ENCODE measurements around the gene EIF4EBP3. TPM values are rescaled to one million over a fixed set of nuclear protein-coding genes. Genes with fewer than 3 reads are reported as not detected.

EIF4EBP3 gene
- total RNA-seq, 4 donors from 2014 or later = 19.2 to 46.1 (median 30.3) TPM

DNA sequence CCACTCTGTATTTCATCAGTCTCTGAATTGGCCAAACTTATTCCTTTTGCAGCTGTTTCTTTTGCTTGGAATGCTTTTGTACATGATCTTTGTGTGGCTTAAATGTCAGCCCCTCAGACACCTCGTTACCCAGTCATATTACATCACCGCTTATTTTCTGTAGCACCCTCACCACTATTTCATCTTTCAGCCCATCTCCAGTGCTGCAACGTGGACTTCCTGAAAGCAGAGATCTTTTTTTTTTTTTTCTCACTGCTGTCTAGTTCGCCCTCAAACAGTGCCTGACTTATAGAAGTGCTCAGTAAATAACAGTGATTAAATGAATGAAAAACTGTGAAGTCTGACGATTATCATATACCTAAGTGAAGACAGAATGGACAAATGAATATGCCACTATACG lies 9.0 kb downstream of the EIF4EBP3 start:
- no peak for DNase-seq (ENCODE audit: low spot score in 2 of 2)
- peaks cover 27% of the 10 kb centered on the region for H3K36me3 ChIP-seq
- H3K27ac ChIP-seq = no peak overlapping the region

DNA sequence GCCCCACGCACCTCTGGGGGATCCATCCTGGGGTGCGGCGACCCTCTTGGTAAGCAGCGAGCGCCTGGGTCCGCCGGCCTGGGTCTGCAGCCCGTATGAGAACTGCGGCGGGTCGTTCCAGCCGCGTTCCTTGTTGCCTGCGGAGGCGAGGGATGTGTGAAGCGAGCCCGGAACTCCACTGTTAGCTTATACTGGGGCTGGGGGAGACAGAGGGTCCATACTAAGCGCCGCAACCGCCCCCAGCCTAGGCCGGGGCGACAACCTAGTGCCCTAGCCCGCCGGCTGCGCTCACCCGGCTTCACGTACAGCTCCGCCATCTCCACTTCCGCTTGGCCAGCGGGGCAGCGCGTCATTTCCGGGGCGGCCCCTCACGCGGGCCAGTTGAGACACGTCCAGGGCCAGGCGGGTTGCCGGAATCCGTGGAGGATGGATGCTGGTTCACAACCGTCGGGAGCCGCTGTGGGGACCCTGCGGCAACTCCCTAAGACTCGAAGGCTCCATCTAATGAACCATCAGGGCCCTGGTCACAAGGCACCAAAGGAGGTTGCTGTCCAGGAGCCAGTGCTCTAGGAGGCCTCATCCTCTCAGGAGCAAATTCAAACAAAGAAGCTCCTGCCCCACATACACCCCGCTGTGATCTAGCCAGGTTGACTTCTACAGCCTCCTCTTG lies 9.8 kb downstream of the EIF4EBP3 start, which contains the start of gene SRA1:
TSS of gene SRA1 (minus strand) at position 338 of the 670 bp plus-strand sequence. CDS start at position 317, 21 bp downstream.
- Histone ChIP-seq H3K4me1 (peaks cover 39% of the 10 kb centered on the region), H3K27ac (peak within 1 kb of the TSS; percentile 87), H3K36me3 (peaks cover 27% of the 10 kb centered on the region), H3K4me3 (peak within 1 kb of the TSS; percentile 76), H3K27me3 (no peaks in the 10 kb centered on the region), H3K9me3 (no peaks in the 10 kb centered on the region)
- TF ChIP-seq, protein P1, sequence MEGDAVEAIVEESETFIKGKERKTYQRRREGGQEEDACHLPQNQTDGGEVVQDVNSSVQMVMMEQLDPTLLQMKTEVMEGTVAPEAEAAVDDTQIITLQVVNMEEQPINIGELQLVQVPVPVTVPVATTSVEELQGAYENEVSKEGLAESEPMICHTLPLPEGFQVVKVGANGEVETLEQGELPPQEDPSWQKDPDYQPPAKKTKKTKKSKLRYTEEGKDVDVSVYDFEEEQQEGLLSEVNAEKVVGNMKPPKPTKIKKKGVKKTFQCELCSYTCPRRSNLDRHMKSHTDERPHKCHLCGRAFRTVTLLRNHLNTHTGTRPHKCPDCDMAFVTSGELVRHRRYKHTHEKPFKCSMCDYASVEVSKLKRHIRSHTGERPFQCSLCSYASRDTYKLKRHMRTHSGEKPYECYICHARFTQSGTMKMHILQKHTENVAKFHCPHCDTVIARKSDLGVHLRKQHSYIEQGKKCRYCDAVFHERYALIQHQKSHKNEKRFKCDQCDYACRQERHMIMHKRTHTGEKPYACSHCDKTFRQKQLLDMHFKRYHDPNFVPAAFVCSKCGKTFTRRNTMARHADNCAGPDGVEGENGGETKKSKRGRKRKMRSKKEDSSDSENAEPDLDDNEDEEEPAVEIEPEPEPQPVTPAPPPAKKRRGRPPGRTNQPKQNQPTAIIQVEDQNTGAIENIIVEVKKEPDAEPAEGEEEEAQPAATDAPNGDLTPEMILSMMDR (IDR thresholded peaks at IDR 0.05) = no peak
- TF ChIP-seq EP300 (IDR thresholded peaks at IDR 0.05) = no peak
- peak; percentile 82 to 91 (median 91) for TF ChIP-seq POLR2AphosphoS5 (IDR thresholded peaks at IDR 0.05)
- peak in 1 of 2 donors; percentile 92 for TF ChIP-seq POLR2A (IDR thresholded peaks at IDR 0.05)
- peak; percentile 95 to 97 for DNase-seq (ENCODE audit: low spot score in 2 of 2)
- WGBS = 6% methylated on average over 3 of the region's 46 CpGs

More for the DNA sequence above, 9.0 kb downstream of the EIF4EBP3 start:
- Histone ChIP-seq H3K27me3 (no peaks in the 10 kb centered on the region), H3K9me3 (no peaks in the 10 kb centered on the region), H3K4me1 (peaks cover 32% of the 10 kb centered on the region), H3K4me3 (peak overlapping the region; percentile 76)
- WGBS = 6% methylated on average over 6 of the region's 6 CpGs
- TF ChIP-seq POLR2AphosphoS5 (IDR thresholded peaks at IDR 0.05) = no peak
- no peak for TF ChIP-seq EP300 (IDR thresholded peaks at IDR 0.05)
- TF ChIP-seq, protein P1 (IDR thresholded peaks at IDR 0.05) = no peak
- TF ChIP-seq POLR2A (IDR thresholded peaks at IDR 0.05) = no peak

DNA sequence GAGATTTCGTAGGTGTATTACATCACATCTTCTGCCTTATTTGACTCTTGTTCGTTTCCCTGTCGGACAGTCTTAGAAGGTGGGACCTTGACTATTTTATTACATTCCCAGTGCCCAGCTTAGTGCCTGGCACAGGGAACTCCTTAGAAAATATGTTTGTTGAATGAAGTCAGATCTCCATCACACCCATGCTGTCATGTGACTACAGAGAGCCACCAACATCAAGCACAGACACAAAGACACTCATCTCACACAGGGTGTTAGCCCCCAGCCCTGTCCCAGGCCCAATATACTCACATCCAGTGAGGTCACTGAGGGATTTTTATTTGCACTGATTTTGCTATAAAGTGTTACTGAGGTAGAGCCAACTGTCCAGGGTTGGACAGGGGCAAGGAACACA lies 10.5 kb downstream of the EIF4EBP3 start:
- TF ChIP-seq, protein P1 (IDR thresholded peaks at IDR 0.05) = no peak
- TF ChIP-seq POLR2A (IDR thresholded peaks at IDR 0.05) (no peak), EP300 (IDR thresholded peaks at IDR 0.05) (no peak), POLR2AphosphoS5 (IDR thresholded peaks at IDR 0.05) (no peak)
- peaks cover 46% of the 10 kb centered on the region for H3K4me1 ChIP-seq
- H3K4me3 ChIP-seq = no peak overlapping the region
- DNase-seq (ENCODE audit: low spot score in 2 of 2) = no peak
- 89% methylated on average over 3 of the region's 3 CpGs for WGBS
- no peaks in the 10 kb centered on the region for H3K27me3 ChIP-seq
- H3K9me3 ChIP-seq = no peaks in the 10 kb centered on the region
- peak overlapping the region; percentile 87 for H3K27ac ChIP-seq
- peaks cover 28% of the 10 kb centered on the region for H3K36me3 ChIP-seq

DNA sequence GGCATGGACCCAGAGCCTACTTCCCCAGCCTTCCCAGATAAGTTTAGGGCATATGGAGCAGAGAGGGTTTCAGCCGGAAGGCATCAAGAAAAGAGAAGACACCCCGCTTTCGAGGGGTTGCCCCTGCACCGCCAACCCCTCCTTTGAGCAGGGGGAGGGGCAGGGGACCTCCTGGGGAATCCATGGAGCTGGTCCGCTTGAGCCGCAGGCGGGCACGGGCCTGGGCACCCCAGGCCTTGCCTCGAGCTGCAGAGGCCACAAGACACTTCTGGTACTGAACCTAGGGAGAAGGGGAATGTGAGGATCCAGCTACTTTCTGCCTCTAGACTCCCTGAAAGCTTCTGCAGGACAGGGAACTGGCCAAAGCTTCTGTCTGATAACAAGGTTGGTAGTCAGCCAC lies 11.1 kb downstream of the EIF4EBP3 start:
- H3K9me3 ChIP-seq = no peaks in the 10 kb centered on the region
- no peak overlapping the region for H3K27ac ChIP-seq
- WGBS = 96% methylated on average over 8 of the region's 9 CpGs
- peaks cover 28% of the 10 kb centered on the region for H3K36me3 ChIP-seq
- no peak for DNase-seq (ENCODE audit: low spot score in 2 of 2)
- no peaks in the 10 kb centered on the region for H3K27me3 ChIP-seq
- no peak overlapping the region for H3K4me3 ChIP-seq
- TF ChIP-seq POLR2AphosphoS5 (IDR thresholded peaks at IDR 0.05) = no peak
- TF ChIP-seq, protein P1 (IDR thresholded peaks at IDR 0.05) = no peak
- no peak for TF ChIP-seq EP300 (IDR thresholded peaks at IDR 0.05)
- no peak for TF ChIP-seq POLR2A (IDR thresholded peaks at IDR 0.05)
- peaks cover 52% of the 10 kb centered on the region for H3K4me1 ChIP-seq

DNA sequence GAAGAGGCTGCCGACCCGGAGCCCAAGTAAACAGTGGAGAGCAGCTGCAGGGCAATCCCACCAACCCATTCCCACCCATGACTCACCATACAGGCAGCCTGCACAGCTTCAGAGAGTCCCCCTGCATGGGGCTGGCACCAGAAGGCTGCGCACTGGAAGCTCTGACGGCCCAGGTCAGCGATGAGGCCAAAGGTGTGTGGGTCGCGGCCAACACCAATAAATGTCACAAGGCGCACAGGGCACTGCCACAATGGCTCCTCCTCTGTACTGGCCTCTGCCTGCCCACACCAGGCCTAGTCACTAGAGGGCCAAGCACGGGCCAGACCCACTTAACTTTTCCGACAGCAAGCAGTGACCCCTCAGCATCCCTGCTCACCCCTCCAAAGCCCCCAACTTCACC lies 12.8 kb downstream of the EIF4EBP3 start:
- Histone ChIP-seq H3K36me3 (peaks cover 28% of the 10 kb centered on the region), H3K4me3 (no peak overlapping the region), H3K27me3 (no peaks in the 10 kb centered on the region), H3K4me1 (peaks cover 47% of the 10 kb centered on the region), H3K27ac (no peak overlapping the region), H3K9me3 (no peaks in the 10 kb centered on the region)
- no peak for TF ChIP-seq POLR2AphosphoS5 (IDR thresholded peaks at IDR 0.05)
- no peak for TF ChIP-seq EP300 (IDR thresholded peaks at IDR 0.05)
- no peak for TF ChIP-seq POLR2A (IDR thresholded peaks at IDR 0.05)
- TF ChIP-seq, protein P1 (IDR thresholded peaks at IDR 0.05) = no peak
- DNase-seq (ENCODE audit: low spot score in 2 of 2) = no peak
- 100% methylated on average over 8 of the region's 10 CpGs for WGBS
